Spleen (tissue), 11 donors: ENCODE results near the gene SESN2. TPM values are rescaled to one million over a fixed set of nuclear protein-coding genes. Genes with fewer than 3 reads are reported as not detected.
A peak's percentile ranks its signal among the peaks of the same experiment; 100 is the strongest.

Experiments
- DNase-seq: peaks from one replicate; pipeline ENCODE4 v3.0.0-alpha.2; 2020
- H3K27ac ChIP-seq, 8 donors: fragments of 200-600 bp; sonication (generic) in 7 of 8; 1 replicate in 4 of 8; 2 replicates in 4 of 8; pipeline versions ENCODE4 v1.5.0 to v1.8.0; 2016 to 2021; ENCODE audit warnings: inconsistent platforms in 4 of 8, mild to moderate bottlenecking in 4 of 8, moderate library complexity in 1 of 8
- H3K27me3 ChIP-seq, 7 donors: fragments of 200-600 bp; sonication (generic) in 6 of 7; replicated peaks in 1 of 7; 1 replicate in 4 of 7; 2 replicates in 3 of 7; pipeline versions ENCODE4 v1.5.0 to v1.8.0; 2016 to 2021; ENCODE audit warnings: inconsistent platforms in 3 of 7, mild to moderate bottlenecking in 1 of 7
- H3K36me3 ChIP-seq, 6 donors: fragments of 200-600 bp; sonication (generic) in 5 of 6; 1 replicate in 4 of 6; 2 replicates in 2 of 6; pipeline versions ENCODE4 v1.5.0 to v1.8.0; 2016 to 2021; ENCODE audit warnings: inconsistent platforms in 2 of 6
- H3K4me1 ChIP-seq, 6 donors: fragments of 200-600 bp; sonication (generic) in 5 of 6; 1 replicate in 3 of 6; 2 replicates in 3 of 6; pipeline versions ENCODE4 v1.5.0 to v1.8.0; 2016 to 2021; ENCODE audit warnings: inconsistent platforms in 3 of 6
- H3K4me3 ChIP-seq, 8 donors: fragments of 200-600 bp; sonication (generic) in 7 of 8; 1 replicate in 4 of 8; 2 replicates in 4 of 8; pipeline versions ENCODE4 v1.5.0 to v1.8.0; 2016 to 2021; ENCODE audit warnings: inconsistent platforms in 4 of 8, mild to moderate bottlenecking in 4 of 8, moderate library complexity in 2 of 8
- H3K9me3 ChIP-seq, 8 donors: fragments of 200-600 bp; sonication (generic) in 7 of 8; 1 replicate in 4 of 8; 2 replicates in 4 of 8; pipeline versions ENCODE4 v1.5.0 to v1.8.0; 2016 to 2021; ENCODE audit warnings: inconsistent platforms in 4 of 8
- POLR2A ChIP-seq, 3 donors: fragments of 450-650 bp; IDR thresholded peaks; one replicate each; pipeline ENCODE4 v1.5.1; 2017; ENCODE audit warnings: antibody characterized with exemption in 3 of 3, mild to moderate bottlenecking in 1 of 3
- POLR2AphosphoS5 ChIP-seq, 3 donors: sonication (generic); formaldehyde crosslinking; IDR thresholded peaks; one replicate each; pipeline ENCODE4 v1.5.1; 2017; ENCODE audit warnings: antibody characterized with exemption in 3 of 3
- WGBS, 5 donors: extraction: QIAGEN DNeasy Blood & Tissue Kit in 3 of 5; methylation state at CpG; one replicate each; pipeline versions ENCODE4 v1.1.5 to v1.1.7; 2013 to 2018; 5-methylcytosine and 5-hydroxymethylcytosine counted together
- intact Hi-C: fragments of 100-400 bp; cut with DNase I; formaldehyde crosslinking; loops from one replicate; pipeline ENCODE4 v1.15.0; 2023; ENCODE audit warnings: low total_unique reads
- polyA plus RNA-seq, 3 donors: library from polyadenylated mRNA; stranded (reverse); fragments of 200-250 nt; gene quantifications; one replicate each; pipeline ENCODE4 v1.2.1, GENCODE V29; 2013
- total RNA-seq, 7 donors: library from RNA; depleted of rRNA in 3 of 7; stranded (reverse); fragments of >200 nt in 3 of 7; fragmentation: NEBNext Ultra II Directional in 4 of 7; extraction: Animal tissue kit (Norgen Biotek cat#: 25700) in 4 of 7; gene quantifications; one replicate each; pipeline versions ENCODE4 v1.1.0 to v1.2.1, GENCODE V29; 2016 to 2021
- TF ChIP-seq, protein P1 (sequence below), 11 experiments: fragments of 200-600 bp in 7 of 11; fragments of 450-650 bp in 4 of 11; sonication (generic) in 4 of 11; IDR thresholded peaks in 8 of 11; conservative IDR thresholded peaks in 3 of 11; 1 replicate in 7 of 11; 2 replicates in 4 of 11; pipeline versions ENCODE4 v1.4.0 to v1.8.0; 2016 to 2021; ENCODE audit warnings: antibody characterized with exemption in 11 of 11, inconsistent platforms in 4 of 11, mild to moderate bottlenecking in 1 of 11
- donor health status: healthy with polysubstance abuse.
- donor health status: DM: no; HTN: no; CAD: no; lungs with moderate emphysema.
- donor health status: DM: no; HTN: no; CAD: no.
- donor health status: Bipolar disorder and iron deficiency.
- donor health status: healthy.
- donor health status: DM: no; HTN: no; CAD: no.
- donor health status: DM: yes; HTN: yes; CAD: no.

SESN2 gene
- total and polyA plus RNA-seq, 10 donors: 2.4 to 16.7 (median 8.2) TPM

DNA sequence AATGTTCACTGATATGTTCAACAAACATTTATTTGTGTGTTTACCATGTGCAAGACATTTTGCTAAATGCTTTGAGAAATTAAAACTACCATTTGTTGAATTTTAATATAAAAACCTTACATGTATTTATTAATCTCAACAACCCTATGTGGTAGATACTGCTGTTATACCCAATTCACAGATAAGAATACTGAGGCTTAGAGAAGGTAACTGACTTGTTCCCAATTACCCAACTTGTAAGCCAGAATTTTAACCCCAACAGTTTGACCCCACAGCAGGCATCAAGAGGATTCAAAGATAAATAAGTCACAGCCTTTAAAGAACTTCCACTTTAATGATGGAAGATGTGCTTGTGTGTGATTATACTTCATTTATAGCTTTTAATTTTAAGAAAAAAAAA is 30.2 kb upstream of the SESN2 start:
- Histone ChIP-seq H3K4me3 (no peak overlapping the region), H3K9me3 (no peaks in the 10 kb centered on the region), H3K4me1 (peaks cover 17 to 50% (median 33%) of the 10 kb centered on the region in 6 donors), H3K27ac (no peak overlapping the region), H3K36me3 (peaks cover 0 to 70% (median 59%) of the 10 kb centered on the region in 6 donors), H3K27me3 (no peaks in the 10 kb centered on the region)
- DNase-seq: no peak
- TF ChIP-seq POLR2A (IDR thresholded peaks at IDR 0.05) (no peak), POLR2AphosphoS5 (IDR thresholded peaks at IDR 0.05) (no peak)
- TF ChIP-seq, protein P1, sequence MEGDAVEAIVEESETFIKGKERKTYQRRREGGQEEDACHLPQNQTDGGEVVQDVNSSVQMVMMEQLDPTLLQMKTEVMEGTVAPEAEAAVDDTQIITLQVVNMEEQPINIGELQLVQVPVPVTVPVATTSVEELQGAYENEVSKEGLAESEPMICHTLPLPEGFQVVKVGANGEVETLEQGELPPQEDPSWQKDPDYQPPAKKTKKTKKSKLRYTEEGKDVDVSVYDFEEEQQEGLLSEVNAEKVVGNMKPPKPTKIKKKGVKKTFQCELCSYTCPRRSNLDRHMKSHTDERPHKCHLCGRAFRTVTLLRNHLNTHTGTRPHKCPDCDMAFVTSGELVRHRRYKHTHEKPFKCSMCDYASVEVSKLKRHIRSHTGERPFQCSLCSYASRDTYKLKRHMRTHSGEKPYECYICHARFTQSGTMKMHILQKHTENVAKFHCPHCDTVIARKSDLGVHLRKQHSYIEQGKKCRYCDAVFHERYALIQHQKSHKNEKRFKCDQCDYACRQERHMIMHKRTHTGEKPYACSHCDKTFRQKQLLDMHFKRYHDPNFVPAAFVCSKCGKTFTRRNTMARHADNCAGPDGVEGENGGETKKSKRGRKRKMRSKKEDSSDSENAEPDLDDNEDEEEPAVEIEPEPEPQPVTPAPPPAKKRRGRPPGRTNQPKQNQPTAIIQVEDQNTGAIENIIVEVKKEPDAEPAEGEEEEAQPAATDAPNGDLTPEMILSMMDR (IDR thresholded peaks at IDR 0.05 in 8 of 11, conservative IDR thresholded peaks at IDR 0.05 in 3 of 11): no peak
- intact Hi-C loops: no loop called here

- no peak overlapping the region for H3K4me3 ChIP-seq
These were observed 29.3 kb upstream of the SESN2 start for GRCh38 chr1:28229996-28230395.

DNA sequence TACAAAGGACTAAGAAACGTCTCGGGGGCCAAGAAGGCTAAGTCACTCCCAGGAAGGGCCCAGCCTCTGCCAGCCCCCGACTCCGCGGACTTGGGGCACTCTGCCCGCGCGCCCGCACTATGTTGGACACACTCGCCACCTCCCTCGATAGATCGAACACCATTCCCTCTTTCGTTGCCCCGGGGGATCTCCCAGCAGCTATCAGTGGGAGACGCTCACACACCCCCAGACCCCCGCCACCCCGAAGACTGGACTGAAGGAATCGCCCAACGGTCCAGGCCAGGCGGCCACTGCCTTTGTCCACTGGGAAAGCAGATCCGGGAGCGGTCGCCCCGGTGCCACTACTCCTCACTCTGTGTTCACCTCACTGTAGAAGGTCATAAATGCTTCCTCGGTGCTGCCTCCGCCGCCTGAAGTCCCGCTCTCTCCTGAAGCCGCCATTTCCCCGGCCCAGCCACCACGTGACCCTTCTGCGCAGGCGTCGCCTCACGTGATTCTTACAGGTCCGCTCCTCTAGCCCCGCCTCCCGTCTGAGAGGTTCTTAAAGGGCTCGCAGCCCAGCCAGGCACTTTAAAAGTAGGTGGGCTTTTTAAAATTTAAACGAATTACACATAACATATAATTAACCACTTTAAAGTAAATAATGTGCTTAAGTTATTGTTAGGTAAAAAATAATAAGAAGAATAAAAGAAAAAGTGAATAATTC is 26.6 kb upstream of the SESN2 start, which contains the start of gene DNAJC8:
Gene DNAJC8, minus strand, starts transcription at position 472 of the 706 bp plus-strand sequence. Its CDS starts 31 bp downstream, at position 441.
- TF ChIP-seq, protein P1 (IDR thresholded peaks at IDR 0.05 in 8 of 11, conservative IDR thresholded peaks at IDR 0.05 in 3 of 11): peak in 1 of 11 experiments; percentile 9
- TF ChIP-seq POLR2A (IDR thresholded peaks at IDR 0.05) (peak in 1 of 3 donors; percentile 46), POLR2AphosphoS5 (IDR thresholded peaks at IDR 0.05) (peak; percentile 95 to 97 (median 97))
- intact Hi-C loops: no loop called here
- Histone ChIP-seq H3K36me3 (peaks cover 0 to 34% (median 25%) of the 10 kb centered on the region in 6 donors), H3K27me3 (no peaks in the 10 kb centered on the region), H3K9me3 (no peaks in the 10 kb centered on the region), H3K4me3 (peak within 1 kb of the TSS; percentile 79 to 97 (median 87)), H3K27ac (peak within 1 kb of the TSS; percentile 49 to 88 (median 85)), H3K4me1 (peaks cover 31 to 81% (median 55%) of the 10 kb centered on the region in 6 donors)
- 0 to 1% (median 0%) methylated on average over 37 to 40 of the region's 40 CpGs for WGBS, 5 donors
- DNase-seq: peak; percentile 99

More at GRCh38 chr1:28229996-28230395, 29.3 kb upstream of the SESN2 start:
- peaks cover 17 to 58% (median 36%) of the 10 kb centered on the region in 6 donors for H3K4me1 ChIP-seq
- no peaks in the 10 kb centered on the region for H3K9me3 ChIP-seq
- intact Hi-C loops: no loop called here
- peaks cover 0 to 61% (median 51%) of the 10 kb centered on the region in 6 donors for H3K36me3 ChIP-seq
- no peaks in the 10 kb centered on the region for H3K27me3 ChIP-seq
- TF ChIP-seq, protein P1 (IDR thresholded peaks at IDR 0.05 in 8 of 11, conservative IDR thresholded peaks at IDR 0.05 in 3 of 11): no peak
- TF ChIP-seq POLR2AphosphoS5 (IDR thresholded peaks at IDR 0.05): no peak
- 84 to 91% (median 89%) methylated on average over 2 of the region's 2 CpGs for WGBS, 5 donors
- DNase-seq: no peak
- no peak overlapping the region for H3K27ac ChIP-seq

GRCh38 chr1:28233264-28233606 is 26.1 kb upstream of the SESN2 start:
- 64 to 74% (median 67%) methylated on average over 14 of the region's 14 CpGs for WGBS, 5 donors
- Histone ChIP-seq H3K36me3 (peaks cover 0 to 34% (median 21%) of the 10 kb centered on the region in 6 donors), H3K27ac (peak overlapping the region in 7 of 8 donors; percentile 73 to 88 (median 85)), H3K27me3 (no peaks in the 10 kb centered on the region), H3K9me3 (no peaks in the 10 kb centered on the region), H3K4me1 (peaks cover 31 to 86% (median 58%) of the 10 kb centered on the region in 6 donors), H3K4me3 (peak overlapping the region in 6 of 8 donors; percentile 79 to 94 (median 87))
- TF ChIP-seq, protein P1 (IDR thresholded peaks at IDR 0.05 in 8 of 11, conservative IDR thresholded peaks at IDR 0.05 in 3 of 11): no peak
- TF ChIP-seq POLR2AphosphoS5 (IDR thresholded peaks at IDR 0.05) (no peak), POLR2A (IDR thresholded peaks at IDR 0.05) (no peak)
- peak; percentile 77 for DNase-seq
- intact Hi-C loops: no loop called here
